ENCODE data around the gene LSM4.
A peak's percentile ranks its signal among the peaks of the same experiment; 100 is the strongest.
"Not testable (repeated sequence)": the region's sequence is repeated elsewhere in the genome, so short reads cannot be mapped to it uniquely, and the experiment has no call there.

LSM4 gene

DNA sequence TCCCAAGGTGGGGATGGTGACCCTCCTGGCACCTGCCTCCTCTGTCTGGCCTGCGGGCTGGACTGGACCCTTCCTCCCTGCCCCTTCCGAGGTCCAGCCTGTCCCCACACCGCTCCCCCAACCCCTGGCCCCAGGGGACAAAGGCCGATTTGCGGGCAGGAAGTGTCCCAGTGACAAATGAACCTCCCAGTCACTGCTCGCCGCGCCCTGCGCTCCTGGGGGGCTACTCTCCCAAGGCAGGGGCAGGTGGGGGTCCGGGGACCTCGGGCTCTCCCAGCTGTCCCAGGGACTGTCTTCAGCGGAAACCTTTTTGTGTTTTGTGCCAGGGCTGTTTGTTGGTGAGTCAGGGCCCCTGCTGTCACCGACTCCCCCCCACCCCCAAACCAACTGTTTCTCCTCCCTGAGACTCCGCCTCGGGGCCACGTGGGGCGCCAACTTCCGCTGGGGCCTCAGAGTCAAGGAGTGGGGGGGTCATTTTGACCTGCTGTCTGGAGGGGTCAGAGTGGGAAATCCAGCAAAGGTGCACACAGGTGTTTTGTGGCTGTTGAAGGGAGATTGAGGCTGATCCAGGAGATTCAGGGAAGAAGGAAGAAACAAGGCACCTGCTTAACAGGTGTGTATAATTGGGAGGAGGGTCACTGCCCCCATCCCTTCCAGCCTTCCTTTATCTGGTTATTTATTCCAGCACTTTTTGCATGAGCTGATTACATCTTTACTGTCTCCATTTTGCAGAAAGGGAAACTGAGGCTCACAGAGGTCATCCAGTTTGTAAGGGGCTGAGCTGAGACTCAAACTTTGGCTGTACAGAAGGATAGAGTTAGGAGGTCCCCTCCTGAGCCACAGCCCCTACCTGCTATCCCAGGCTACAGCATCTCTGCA, 18.4 kb upstream of the LSM4 start:
- DNase-seq (ENCODE audit: low read depth in 1 of 2, low spot score in 1 of 2), result peak; percentile 46 to 63

DNA sequence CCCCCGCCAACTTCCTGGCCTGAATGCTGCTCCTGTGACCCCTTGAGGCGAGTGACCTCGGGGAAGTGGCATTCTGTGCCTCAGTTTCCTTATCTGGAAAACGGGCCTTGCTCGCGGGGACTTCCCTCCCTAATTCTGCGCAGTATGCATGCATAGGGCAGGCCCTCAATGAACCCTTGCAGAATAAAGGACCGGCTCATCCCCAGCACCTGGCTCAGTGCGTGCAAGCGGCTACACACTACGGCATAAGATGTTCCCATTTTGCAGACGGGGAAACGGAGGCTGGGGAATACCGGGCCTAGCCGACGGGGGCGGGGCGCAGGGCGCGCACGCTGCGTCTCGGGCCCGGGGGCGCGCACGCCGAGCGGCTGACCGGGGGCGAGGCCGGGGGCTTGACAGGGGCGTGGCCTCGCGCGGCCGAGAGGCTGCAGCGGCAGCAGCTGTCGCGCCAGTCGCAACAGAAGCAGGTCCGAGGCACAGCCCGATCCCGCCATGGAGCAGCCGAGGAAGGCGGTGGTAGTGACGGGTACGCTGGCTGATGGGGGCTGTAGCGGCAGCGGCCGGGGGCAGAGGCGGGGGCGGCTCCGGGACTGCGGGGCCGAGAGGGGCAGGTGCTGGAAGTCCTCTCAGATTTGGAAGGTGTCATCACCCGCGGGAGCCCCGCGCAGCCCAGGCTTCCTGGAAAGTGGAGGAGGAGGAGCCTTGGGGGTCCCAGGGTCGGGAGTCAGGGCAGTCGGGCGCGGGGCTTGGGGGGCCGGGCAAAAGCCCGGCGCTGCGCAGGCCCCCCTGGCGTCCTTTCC, 17.5 kb upstream of the LSM4 start, which contains the start of gene PGPEP1:
Gene PGPEP1, plus strand, starts transcription at position 409 of the 800 bp plus-strand sequence. Its CDS starts 84 bp downstream, at position 493.
- DNase-seq (ENCODE audit: low read depth in 1 of 2, low spot score in 1 of 2), result peak; percentile 42 to 46

DNA sequence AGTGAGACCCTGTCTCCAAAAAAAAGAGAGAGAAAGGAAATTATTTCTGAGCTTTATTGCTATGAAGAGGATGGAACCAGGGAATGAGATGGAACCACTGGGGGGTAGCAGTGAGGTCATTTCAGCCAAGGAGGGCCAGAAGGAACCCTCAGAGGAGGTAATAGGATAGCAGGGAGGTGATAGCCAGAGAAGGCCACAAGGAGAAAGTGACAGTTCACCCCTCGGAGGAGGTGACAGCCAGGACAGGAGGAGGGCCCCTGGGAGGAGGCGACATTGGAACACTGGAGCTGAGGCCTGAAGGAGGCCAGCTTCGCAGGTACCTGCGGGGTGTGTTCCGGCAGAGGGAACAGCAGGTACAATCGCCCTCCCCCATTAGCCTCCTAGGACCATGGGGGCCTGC, 16.8 kb upstream of the LSM4 start:
- no peak for DNase-seq (ENCODE audit: low read depth in 1 of 2, low spot score in 1 of 2)

DNA sequence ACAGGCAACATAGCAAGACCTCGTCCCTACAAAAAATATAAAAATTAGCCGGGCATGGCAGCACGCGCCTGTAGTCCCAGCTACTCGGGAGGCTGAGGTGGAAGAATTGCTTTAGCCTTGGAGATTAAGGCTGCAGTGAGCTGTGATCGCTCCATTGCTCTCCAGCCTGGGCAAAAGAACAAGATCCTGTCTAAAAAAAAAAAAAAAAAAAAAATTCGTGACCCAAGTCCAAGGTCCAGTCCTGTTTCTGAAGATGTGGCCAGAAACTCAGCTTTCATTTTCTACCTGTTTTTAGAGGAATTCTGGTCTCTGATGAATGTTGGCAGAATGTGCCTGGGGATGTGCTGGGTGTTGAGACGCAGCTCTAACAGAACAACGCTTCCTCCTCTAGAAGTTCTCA, 15.7 kb upstream of the LSM4 start:
- DNase-seq (ENCODE audit: low read depth in 1 of 2, low spot score in 1 of 2), result no peak

DNA sequence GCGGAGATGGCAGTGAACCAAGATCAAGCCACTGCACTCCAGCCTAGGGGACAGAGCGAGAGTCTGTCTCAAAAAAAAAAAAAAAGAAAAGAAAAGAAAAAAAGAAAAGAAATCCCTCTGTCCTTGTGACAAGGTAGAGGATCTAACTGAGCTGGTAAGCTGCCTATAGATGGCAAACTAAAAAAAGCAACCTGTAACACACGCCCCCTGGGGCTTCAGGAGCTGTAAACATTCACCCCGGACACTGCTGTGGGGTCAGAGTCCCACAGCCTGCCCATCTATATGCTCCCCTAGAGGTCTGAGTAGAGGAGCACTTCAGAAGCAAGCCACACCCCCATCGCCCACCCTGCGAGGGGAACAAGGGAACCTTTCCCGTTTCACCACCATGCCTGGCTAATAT, 13.2 kb upstream of the LSM4 start:
- DNase-seq (ENCODE audit: low read depth in 1 of 2, low spot score in 1 of 2), result no peak

DNA sequence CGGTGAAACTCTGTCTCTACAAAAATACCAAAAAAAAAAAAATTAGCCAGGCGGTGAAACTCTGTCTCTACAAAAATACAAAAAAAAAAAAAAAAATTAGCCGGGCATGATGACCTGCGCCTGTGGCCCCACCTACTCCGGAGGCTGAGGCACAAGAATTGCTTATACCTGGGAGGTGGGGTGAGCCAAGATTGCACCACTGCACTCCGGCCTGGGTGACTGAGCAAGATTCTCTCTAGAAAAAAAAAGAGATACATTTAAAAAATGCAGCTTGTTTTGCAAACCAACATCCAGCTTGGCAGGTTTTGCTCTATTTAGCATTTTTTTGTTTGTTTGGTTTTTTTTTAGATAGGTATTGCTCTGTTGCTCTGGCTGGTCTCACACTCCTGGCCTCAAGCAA, 10.8 kb upstream of the LSM4 start:
- DNase-seq (ENCODE audit: low read depth in 1 of 2, low spot score in 1 of 2), result no peak

DNA sequence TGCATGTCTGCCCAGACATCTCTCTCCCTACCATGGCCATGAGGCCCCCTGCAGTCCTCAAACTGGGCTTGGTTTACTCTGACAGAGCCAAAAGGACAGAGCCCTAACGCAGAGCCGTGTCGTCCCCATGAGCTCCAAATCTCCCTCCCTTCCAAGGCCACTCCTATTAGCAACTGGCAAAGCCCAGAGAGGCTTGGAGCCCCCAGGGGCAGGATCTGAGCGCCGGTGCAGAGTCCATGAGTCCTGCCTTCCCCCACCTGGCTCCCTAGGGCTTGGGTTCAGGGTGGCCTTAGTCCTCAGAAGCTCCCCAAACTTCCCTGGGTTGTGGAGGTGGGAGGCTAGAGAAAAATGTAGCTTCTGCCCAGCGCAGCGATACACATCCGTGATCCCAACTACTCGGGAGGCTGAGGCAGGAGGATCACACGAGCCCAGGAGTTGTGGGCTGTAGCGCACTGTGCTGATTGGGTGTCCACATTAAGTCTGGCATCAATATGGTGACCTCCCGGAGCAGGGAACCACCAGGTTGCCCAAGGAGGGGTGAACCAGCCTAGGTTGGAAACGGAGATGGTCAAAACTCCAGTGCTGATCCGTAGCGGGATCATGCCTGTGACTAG, 10.1 kb upstream of the LSM4 start:
- DNase-seq (ENCODE audit: low read depth in 1 of 2, low spot score in 1 of 2), result no peak

DNA sequence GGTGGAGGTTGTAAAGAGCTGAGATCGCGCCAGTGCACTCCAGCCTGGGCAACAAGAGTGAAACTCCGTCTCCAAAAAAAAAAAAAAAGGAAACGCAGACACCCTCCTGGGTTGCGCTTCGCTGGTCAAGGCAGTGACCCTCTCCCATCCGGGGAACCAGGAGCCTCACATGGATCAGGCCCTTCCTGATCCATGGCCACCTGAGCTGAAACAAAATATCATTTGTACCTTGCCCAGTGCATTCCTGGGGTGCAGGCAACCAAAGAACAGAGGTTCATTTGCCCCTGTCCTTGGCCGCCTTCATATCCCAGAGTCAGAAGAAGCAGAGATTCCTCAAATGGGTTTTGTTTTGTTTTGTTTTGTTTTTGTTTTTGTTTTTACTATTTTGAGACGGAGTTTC, 8.0 kb upstream of the LSM4 start:
- no peak for DNase-seq (ENCODE audit: low read depth in 1 of 2, low spot score in 1 of 2)

DNA sequence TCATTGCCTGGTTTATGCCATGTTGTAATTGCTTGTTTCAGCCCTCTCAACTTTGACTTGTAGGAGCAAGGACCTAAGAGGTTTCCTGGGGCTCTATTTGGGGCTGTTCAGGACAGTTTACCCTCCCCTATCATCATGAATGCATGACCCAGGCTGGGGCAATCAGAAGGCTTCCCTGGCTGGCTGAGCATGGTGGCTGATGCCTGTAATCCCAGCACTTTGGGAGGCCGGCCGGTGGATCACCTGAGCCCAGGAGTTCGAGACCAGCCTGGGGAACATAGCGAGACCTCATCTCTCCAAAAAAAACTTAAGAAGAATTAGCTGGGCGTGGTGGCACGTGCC, 6.1 kb upstream of the LSM4 start:
- no peak for DNase-seq (ENCODE audit: low read depth in 1 of 2, low spot score in 1 of 2)

DNA sequence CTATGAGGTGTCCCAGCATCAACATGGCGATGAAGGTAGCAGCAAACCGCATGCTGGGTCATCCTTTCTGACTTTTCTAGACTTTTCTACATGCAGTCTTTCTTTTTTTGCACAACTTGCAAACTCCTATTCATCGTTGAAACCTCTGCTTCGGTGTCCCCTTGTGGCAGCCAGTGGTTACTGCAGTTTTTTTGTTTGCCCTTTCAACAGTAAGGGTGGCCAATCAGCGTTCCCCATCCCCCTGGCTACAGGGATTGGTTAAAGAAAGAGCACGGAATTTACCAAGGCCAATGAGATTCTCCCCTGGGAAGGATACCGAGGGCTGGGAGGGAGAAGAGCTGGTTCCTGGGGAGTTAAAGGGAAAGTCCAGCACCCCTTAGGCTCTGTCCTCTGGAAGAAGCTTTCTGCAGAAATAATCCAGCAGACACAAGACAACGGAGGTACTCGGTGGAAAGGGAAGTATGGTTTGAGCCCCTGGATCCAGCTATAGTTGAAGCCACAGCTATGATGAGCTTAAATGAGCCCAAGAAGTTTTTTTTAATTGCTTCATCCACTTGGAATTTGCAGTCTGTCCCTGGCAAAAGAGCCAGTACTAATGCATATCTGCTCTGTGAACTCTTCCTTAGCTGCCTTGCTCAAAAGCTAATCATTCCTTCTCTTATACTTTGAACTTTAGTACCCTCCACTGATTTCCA, 5.6 kb upstream of the LSM4 start:
- peak; percentile 54 to 89 for DNase-seq (ENCODE audit: low read depth in 1 of 2, low spot score in 1 of 2)

DNA sequence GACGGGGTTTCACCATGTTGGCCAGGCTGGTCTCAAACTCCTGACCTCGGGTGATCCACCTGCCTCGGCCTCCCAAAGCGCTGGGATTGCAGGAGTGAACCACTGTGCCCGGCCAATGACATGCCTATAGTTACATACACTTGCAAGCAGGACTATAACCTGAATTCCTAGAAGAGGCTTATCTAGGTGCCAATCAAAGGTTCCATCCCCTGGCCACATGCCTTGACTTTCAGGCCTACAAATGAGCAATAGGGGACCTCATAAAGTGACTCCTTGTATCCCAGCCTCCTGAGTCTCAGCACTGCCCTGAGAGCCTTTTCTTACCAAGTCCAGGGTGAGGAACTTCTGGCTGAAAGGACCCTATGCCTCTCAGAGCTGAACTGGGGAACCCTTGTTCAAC, 3.9 kb upstream of the LSM4 start:
- DNase-seq (ENCODE audit: low read depth in 1 of 2, low spot score in 1 of 2), result no peak

DNA sequence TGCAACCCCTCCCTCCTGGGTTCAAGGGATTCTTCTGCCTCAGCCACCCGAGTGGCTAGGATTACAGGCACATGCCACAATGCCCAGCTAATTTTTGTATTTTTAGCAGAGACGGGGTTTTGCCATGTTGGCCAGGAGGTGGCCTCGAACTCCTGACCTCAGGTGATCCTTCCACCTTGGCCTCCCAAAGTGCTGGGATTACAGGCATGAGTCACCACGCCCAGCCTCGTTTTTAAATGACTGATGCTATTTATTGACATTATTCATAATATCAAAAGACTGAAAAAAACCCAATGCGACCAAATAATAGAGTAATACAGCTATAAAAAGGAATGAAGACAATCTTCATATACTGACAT, 1.5 kb upstream of the LSM4 start:
- DNase-seq (ENCODE audit: low read depth in 1 of 2, low spot score in 1 of 2), result not testable (repeated sequence)

DNA sequence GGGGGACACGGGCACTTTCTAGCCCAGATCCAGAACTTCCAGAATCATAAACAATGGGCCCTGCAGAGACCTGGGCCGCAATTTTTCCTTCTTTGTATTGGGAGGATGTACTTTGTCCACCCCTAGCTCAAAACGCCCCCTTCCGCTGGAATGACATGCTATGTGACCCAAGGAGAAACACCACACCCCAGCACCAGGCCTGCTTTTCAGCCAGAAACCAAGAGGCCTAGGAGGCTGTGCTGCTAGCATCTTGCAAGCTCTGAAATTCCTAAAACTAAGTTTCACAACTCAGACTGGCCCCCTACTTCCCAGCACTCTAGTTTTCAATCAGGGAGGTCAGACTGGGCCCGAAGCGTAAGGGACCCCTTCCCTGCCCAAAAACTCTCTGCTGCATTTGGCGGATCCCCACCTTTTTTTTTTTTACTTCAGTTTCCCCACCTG, 538 bp downstream of the LSM4 start:
- DNase-seq (ENCODE audit: low read depth in 1 of 2, low spot score in 1 of 2), result no peak

DNA sequence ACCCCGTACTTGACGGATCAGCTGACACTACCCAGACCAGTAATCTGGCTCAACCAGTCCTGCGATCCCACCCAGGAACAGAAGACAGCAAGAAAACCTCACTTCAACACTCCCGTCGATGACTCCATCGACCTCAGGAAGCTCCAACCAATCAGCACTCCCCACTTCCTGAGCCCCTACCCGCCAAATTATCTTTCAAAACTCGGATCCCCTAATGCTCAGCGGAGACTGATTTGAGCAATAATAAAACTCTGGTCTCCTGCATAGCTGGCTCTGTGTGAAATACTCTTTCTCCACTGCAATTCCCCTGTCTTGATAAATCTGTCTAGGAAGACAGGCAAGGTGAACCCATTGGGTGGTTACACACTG, 1.2 kb downstream of the LSM4 start:
- no peak for DNase-seq (ENCODE audit: low read depth in 1 of 2, low spot score in 1 of 2)

DNA sequence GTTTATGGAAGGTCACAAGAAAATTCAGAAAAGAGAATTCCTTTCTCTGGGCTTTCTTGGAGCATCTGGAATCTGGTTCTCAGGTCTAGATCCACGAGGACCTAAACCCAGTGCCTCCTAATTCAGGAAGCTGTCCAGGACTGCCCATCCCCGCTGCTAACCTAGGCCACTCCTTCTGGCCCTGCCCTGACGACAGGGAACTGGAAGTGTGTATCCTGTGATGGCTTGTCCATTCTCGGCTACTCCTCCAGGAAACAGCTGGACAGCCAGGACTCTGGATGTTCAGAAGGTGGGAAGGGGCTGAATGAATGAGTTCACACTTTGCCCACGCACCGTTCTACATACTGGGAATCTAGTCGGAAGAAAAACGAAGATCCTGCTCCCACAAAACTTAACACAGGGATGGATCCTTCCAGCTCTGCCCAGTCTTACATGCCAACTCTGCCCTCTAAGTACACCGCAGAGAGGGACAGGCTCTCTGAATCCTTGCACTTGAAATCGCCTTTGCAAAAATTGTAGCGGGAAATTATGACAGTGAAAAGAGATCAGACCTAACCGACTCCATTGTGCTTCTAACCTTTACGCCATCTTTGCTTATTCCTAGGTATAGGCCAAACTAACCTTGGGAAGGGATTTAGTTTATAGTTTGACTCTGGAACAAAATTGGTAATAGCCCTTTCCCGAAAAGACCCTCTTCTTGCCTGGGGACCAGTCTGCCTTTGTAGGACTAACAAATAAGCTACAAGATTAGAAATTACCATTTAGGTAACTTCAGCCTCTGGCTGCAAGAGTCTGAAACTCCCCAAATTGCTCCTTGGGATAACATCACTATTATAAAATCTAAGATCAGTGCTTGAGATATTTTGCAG, 1.8 kb downstream of the LSM4 start:
- DNase-seq (ENCODE audit: low read depth in 1 of 2, low spot score in 1 of 2), result no peak

DNA sequence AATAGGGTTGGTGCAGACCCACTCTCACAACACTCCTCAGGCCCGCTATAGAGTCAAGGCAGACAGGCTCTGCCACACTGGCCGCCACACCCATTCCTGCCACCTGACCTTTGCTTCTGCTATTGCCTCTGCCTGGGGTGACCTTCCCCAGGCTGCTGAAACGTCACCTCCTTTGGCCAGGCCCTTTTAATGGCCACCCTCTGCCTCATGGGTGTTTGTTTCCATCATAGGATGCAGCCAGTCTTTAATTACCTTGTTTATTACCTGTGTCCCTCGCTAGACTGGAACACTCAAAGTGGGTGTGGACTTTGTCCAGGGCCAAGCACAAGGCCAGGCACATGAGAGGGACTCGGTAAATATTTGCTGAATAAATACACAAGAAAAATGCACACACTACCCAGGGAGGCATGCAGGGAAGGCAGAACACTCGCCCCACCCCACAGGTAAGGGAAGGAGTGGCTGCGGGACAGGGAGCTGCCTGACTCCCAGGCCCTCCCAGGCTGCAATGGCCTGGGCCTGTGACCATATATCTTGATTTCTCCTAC, 3.2 kb downstream of the LSM4 start:
- no peak for DNase-seq (ENCODE audit: low read depth in 1 of 2, low spot score in 1 of 2)

DNA sequence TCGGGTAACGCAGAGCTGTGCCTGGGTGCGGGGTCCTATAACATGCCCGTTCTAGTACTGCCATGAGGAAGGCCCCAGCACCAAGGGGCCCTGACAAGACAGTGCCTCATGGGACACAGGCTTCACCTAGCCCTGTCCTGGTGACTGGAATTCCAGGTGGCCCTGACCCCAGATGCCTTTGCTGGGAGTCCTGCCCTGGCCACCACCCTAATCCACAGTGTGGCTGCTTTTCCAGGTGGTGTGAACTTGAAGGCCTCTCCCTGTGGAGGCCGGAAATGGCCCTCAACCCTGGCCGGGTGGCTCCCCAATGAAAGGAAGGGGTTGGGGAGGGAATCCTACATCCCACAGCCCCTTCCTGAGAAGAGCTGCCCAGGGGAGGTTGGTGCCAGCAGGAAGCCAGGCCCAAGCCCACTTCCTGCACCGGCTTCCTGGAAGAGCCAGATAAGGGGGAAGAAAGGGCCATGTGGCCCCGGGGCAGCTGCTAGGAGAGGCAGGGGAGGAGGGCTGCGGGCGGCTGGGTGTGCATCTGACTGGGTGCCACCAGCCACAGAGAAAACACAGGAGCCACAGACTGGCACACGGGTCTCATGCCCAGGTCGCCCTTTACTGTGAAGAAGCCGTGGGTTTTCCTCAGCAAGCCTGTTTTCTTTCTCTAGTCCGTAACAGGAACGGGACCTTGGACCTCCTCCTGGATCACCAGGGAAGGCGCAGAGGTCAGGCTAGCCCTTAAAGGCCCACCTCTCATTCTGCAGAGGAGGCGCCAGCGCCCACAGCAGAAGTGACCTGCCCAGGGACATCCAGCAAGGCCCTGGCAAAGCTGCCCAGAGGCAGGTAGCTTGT, 4.7 kb downstream of the LSM4 start:
- DNase-seq (ENCODE audit: low read depth in 1 of 2, low spot score in 1 of 2), result no peak

DNA sequence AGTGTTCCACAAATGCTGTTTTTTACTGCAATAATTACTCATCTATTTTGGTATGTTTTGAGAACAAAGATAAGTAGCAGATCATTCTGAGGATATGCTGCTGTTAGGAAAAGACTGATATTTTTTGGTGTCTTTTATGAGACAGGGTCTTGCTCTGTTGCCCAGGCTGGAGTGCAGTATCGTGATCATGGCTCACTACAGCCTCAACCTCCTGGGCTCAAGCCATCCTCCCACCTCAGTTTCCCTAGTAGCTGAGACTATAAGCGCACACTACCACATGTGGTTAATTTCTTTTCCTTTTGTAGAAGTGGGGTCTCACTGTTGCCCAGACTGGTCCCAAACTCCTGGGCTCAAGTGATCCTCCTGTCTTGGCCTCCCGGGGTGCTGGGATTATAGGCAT, 9.5 kb downstream of the LSM4 start:
- DNase-seq (ENCODE audit: low read depth in 1 of 2, low spot score in 1 of 2), result no peak

DNA sequence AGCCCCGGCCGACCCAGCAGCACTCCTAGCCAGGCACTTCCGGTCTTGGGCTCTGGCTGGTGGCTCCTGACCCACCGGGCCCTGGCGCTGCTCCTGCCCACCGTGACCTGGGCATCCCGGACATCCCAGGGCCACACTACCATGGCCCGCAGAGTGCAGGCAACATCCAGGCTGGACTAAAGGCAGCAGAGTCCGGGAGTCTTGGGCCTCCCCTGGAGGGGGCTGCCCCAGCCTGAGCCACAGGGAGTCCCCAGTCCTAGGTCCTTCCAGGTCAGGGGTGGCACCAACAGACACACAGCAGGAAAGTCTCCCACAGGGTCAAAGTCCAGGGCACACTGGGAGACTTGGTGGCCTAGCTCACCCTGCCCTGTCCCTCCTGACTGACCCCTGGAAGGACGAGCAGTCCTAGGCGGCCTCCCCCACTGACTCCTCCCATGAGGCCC, 10.8 kb downstream of the LSM4 start:
- no peak for DNase-seq (ENCODE audit: low read depth in 1 of 2, low spot score in 1 of 2)

Measured in activated CD4-positive, alpha-beta T cell treated with anti-CD3 and anti-CD28 coated beads, Interleukin-2, amount 50 U/mL, for 24 hours (primary cell).